Measurements from ENCODE around the gene CD44. TPM values are rescaled to one million over a fixed set of nuclear protein-coding genes. Genes with fewer than 3 reads are reported as not detected.

Gene CD44
- total and polyA plus RNA-seq, 4 experiments from 2014 or later, result 390 to 809 (median 681) TPM

- ChIA-PET POLR2A (ENCODE audit: partially characterized antibody) (no interaction called here), CTCF (ENCODE audit: partially characterized antibody) (no interaction called here)
- no peaks in the 10 kb centered on the region for H3K27me3 ChIP-seq (ENCODE audit: insufficient read depth, low read length)
- no peak overlapping the region for H3K27ac ChIP-seq (ENCODE audit: low read depth, low read length)
- H3K4me3 Mint-ChIP-seq, result no peak overlapping the region
- intact Hi-C loops (cut with micrococcal nuclease), result no loop called here
- DNase-seq, result no peak
- no peak overlapping the region for H3K4me3 ChIP-seq (ENCODE audit: low read length in 2 of 2)
- H3K9me3 ChIP-seq (ENCODE audit: control insufficient read depth in 1 of 2, low read length in 2 of 2), result no peaks in the 10 kb centered on the region
- peak overlapping the region in 1 of 7 donors; percentile 7 for H3K27ac Mint-ChIP-seq
- no peaks in the 10 kb centered on the region for H3K27me3 Mint-ChIP-seq
- H3K9me3 Mint-ChIP-seq, result peaks cover 0 to 8% (median 1%) of the 10 kb centered on the region in 8 donors
- H3K36me3 Mint-ChIP-seq, result peaks cover 3 to 4% of the 10 kb centered on the region in 2 donors
- peaks cover 9 to 30% (median 20%) of the 10 kb centered on the region in 4 donors for H3K4me1 Mint-ChIP-seq
- no peaks in the 10 kb centered on the region for H3K4me1 ChIP-seq (ENCODE audit: insufficient read depth, low read length)
- no peaks in the 10 kb centered on the region for H3K36me3 ChIP-seq (ENCODE audit: insufficient read depth, low read length)
Observed at GRCh38 chr11:35099278-35100012, 39.5 kb upstream of the CD44 start.

DNA sequence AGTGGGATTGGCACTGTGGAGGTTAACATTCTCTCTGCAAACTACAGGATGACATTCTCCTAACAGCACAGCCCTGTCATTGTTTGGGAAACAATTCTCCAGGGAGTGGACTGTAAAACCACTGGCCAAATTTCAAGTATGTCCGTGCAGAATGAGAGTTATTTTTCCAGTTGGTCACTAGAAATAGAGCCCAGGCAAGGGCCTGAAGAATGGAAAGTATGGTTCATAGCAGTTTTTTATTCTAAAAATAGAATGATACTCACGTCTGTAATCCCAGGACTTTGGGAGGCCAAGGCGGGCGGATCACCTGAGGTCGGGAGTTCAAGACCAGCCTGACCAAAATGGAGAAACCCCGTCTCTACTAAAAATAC, 39.0 kb upstream of the CD44 start:
- Mint-ChIP-seq H3K4me1 (peaks cover 7 to 29% (median 21%) of the 10 kb centered on the region in 4 donors), H3K36me3 (peaks cover 3 to 4% of the 10 kb centered on the region in 2 donors), H3K27ac (no peak overlapping the region), H3K9me3 (peaks cover 0 to 8% (median 1%) of the 10 kb centered on the region in 8 donors), H3K27me3 (no peaks in the 10 kb centered on the region), H3K4me3 (no peak overlapping the region)
- Histone ChIP-seq H3K36me3 (ENCODE audit: insufficient read depth, low read length) (no peaks in the 10 kb centered on the region), H3K4me3 (ENCODE audit: low read length in 2 of 2) (no peak overlapping the region), H3K4me1 (ENCODE audit: insufficient read depth, low read length) (no peaks in the 10 kb centered on the region), H3K27ac (ENCODE audit: low read depth, low read length) (no peak overlapping the region), H3K9me3 (ENCODE audit: control insufficient read depth in 1 of 2, low read length in 2 of 2) (no peaks in the 10 kb centered on the region), H3K27me3 (ENCODE audit: insufficient read depth, low read length) (no peaks in the 10 kb centered on the region)
- POLR2A ChIA-PET (ENCODE audit: partially characterized antibody), result no interaction called here
- DNase-seq, result no peak
- CTCF ChIA-PET (ENCODE audit: partially characterized antibody), result no interaction called here
- intact Hi-C loops (cut with micrococcal nuclease), result no loop called here

GRCh38 chr11:35101223-35101622, 37.7 kb upstream of the CD44 start:
- peaks cover 11 to 30% (median 23%) of the 10 kb centered on the region in 4 donors for H3K4me1 Mint-ChIP-seq
- no peaks in the 10 kb centered on the region for H3K9me3 Mint-ChIP-seq
- CTCF ChIA-PET (ENCODE audit: partially characterized antibody), result interaction anchor here (1.0 kb wide), 1 partner anchor 8 kb away, joined by 3 read pairs; no protein-coding TSS in a partner anchor
- POLR2A ChIA-PET (ENCODE audit: partially characterized antibody), result interaction anchor here (1.1 to 1.2 kb wide), 2 partner anchors 18 to 38 kb away, joined by 3 to 4 read pairs; partner anchors contain the start of gene CD44
- intact Hi-C loops (cut with micrococcal nuclease), result no loop called here
- Histone ChIP-seq H3K36me3 (ENCODE audit: insufficient read depth, low read length) (no peaks in the 10 kb centered on the region), H3K4me1 (ENCODE audit: insufficient read depth, low read length) (peaks cover 10% of the 10 kb centered on the region), H3K27ac (ENCODE audit: low read depth, low read length) (no peak overlapping the region), H3K27me3 (ENCODE audit: insufficient read depth, low read length) (no peaks in the 10 kb centered on the region), H3K4me3 (ENCODE audit: low read length in 2 of 2) (no peak overlapping the region), H3K9me3 (ENCODE audit: control insufficient read depth in 1 of 2, low read length in 2 of 2) (no peaks in the 10 kb centered on the region)
- no peaks in the 10 kb centered on the region for H3K27me3 Mint-ChIP-seq
- no peak overlapping the region for H3K27ac Mint-ChIP-seq
- no peak for DNase-seq
- no peaks in the 10 kb centered on the region for H3K36me3 Mint-ChIP-seq
- H3K4me3 Mint-ChIP-seq, result no peak overlapping the region

GRCh38 chr11:35102267-35102666, 36.7 kb upstream of the CD44 start:
- ChIA-PET CTCF (ENCODE audit: partially characterized antibody) (interaction anchor here (1.6 kb wide), 1 partner anchor 15 kb away, joined by 4 read pairs; no protein-coding TSS in a partner anchor), POLR2A (ENCODE audit: partially characterized antibody) (interaction anchor here (1.2 to 1.7 kb wide), 2 partner anchors 14 to 19 kb away, joined by 3 to 6 read pairs; no protein-coding TSS in a partner anchor)
- H3K36me3 ChIP-seq (ENCODE audit: insufficient read depth, low read length), result no peaks in the 10 kb centered on the region
- no peak overlapping the region for H3K4me3 ChIP-seq (ENCODE audit: low read length in 2 of 2)
- H3K27me3 ChIP-seq (ENCODE audit: insufficient read depth, low read length), result no peaks in the 10 kb centered on the region
- no peaks in the 10 kb centered on the region for H3K27me3 Mint-ChIP-seq
- H3K4me1 Mint-ChIP-seq, result peaks cover 17 to 35% (median 28%) of the 10 kb centered on the region in 4 donors
- H3K4me3 Mint-ChIP-seq, result no peak overlapping the region
- no peak overlapping the region for H3K27ac Mint-ChIP-seq
- no peaks in the 10 kb centered on the region for H3K36me3 Mint-ChIP-seq
- H3K27ac ChIP-seq (ENCODE audit: low read depth, low read length), result no peak overlapping the region
- H3K9me3 Mint-ChIP-seq, result no peaks in the 10 kb centered on the region
- no peaks in the 10 kb centered on the region for H3K9me3 ChIP-seq (ENCODE audit: control insufficient read depth in 1 of 2, low read length in 2 of 2)
- no peak for DNase-seq
- H3K4me1 ChIP-seq (ENCODE audit: insufficient read depth, low read length), result peaks cover 20% of the 10 kb centered on the region
- intact Hi-C loops (cut with micrococcal nuclease), result no loop called here

- ChIA-PET CTCF (ENCODE audit: partially characterized antibody) (interaction anchor here (1.4 to 1.6 kb wide), 2 partner anchors 16 to 134 kb away, joined by 3 to 4 read pairs; no protein-coding TSS in a partner anchor), POLR2A (ENCODE audit: partially characterized antibody) (interaction anchor here (1.2 to 1.7 kb wide), 4 partner anchors 13 to 37 kb away, joined by 3 to 6 read pairs (median 4); no protein-coding TSS in a partner anchor)
- H3K36me3 ChIP-seq (ENCODE audit: insufficient read depth, low read length), result no peaks in the 10 kb centered on the region
- Mint-ChIP-seq H3K27me3 (no peaks in the 10 kb centered on the region), H3K4me1 (peaks cover 25 to 44% (median 38%) of the 10 kb centered on the region in 4 donors), H3K4me3 (no peak overlapping the region), H3K27ac (peak overlapping the region in 1 of 7 donors; percentile 54), H3K9me3 (no peaks in the 10 kb centered on the region), H3K36me3 (no peaks in the 10 kb centered on the region)
- H3K27me3 ChIP-seq (ENCODE audit: insufficient read depth, low read length), result no peaks in the 10 kb centered on the region
- H3K4me3 ChIP-seq (ENCODE audit: low read length in 2 of 2), result no peak overlapping the region
- H3K27ac ChIP-seq (ENCODE audit: low read depth, low read length), result no peak overlapping the region
- no peaks in the 10 kb centered on the region for H3K9me3 ChIP-seq (ENCODE audit: control insufficient read depth in 1 of 2, low read length in 2 of 2)
- intact Hi-C loops (cut with micrococcal nuclease), result no loop called here
- DNase-seq, result no peak
- H3K4me1 ChIP-seq (ENCODE audit: insufficient read depth, low read length), result peaks cover 34% of the 10 kb centered on the region
Observed at GRCh38 chr11:35103366-35104208, 35.4 kb upstream of the CD44 start.

- no peaks in the 10 kb centered on the region for H3K9me3 ChIP-seq (ENCODE audit: control insufficient read depth in 1 of 2, low read length in 2 of 2)
- H3K27ac ChIP-seq (ENCODE audit: low read depth, low read length), result no peak overlapping the region
- ChIA-PET POLR2A (ENCODE audit: partially characterized antibody) (interaction anchor here (1.4 kb wide), 1 partner anchor 26 kb away, joined by 4 read pairs; no protein-coding TSS in a partner anchor), CTCF (ENCODE audit: partially characterized antibody) (interaction anchor here (1.4 kb wide), 1 partner anchor 133 kb away, joined by 3 read pairs; no protein-coding TSS in a partner anchor)
- H3K27me3 ChIP-seq (ENCODE audit: insufficient read depth, low read length), result no peaks in the 10 kb centered on the region
- intact Hi-C loops (cut with micrococcal nuclease), result no loop called here
- H3K4me3 Mint-ChIP-seq, result no peak overlapping the region
- H3K27me3 Mint-ChIP-seq, result no peaks in the 10 kb centered on the region
- DNase-seq, result no peak
- H3K4me1 ChIP-seq (ENCODE audit: insufficient read depth, low read length), result peaks cover 35% of the 10 kb centered on the region
- H3K36me3 ChIP-seq (ENCODE audit: insufficient read depth, low read length), result no peaks in the 10 kb centered on the region
- H3K36me3 Mint-ChIP-seq, result no peaks in the 10 kb centered on the region
- H3K27ac Mint-ChIP-seq, result no peak overlapping the region
- peaks cover 30 to 51% (median 43%) of the 10 kb centered on the region in 4 donors for H3K4me1 Mint-ChIP-seq
- H3K4me3 ChIP-seq (ENCODE audit: low read length in 2 of 2), result no peak overlapping the region
- no peaks in the 10 kb centered on the region for H3K9me3 Mint-ChIP-seq
Observed at GRCh38 chr11:35104655-35105054, 34.3 kb upstream of the CD44 start.

All from CD4-positive, alpha-beta memory T cell (primary cell).